ENCODE measurements around the gene MACROD2. TPM values are rescaled to one million over a fixed set of nuclear protein-coding genes. Genes with fewer than 3 reads are reported as not detected.

The MACROD2 gene
- polyA plus RNA-seq, 1 donor (not counting 4 experiments of a cell fraction or from before 2014, with no cell fraction given): 0.71 TPM

DNA sequence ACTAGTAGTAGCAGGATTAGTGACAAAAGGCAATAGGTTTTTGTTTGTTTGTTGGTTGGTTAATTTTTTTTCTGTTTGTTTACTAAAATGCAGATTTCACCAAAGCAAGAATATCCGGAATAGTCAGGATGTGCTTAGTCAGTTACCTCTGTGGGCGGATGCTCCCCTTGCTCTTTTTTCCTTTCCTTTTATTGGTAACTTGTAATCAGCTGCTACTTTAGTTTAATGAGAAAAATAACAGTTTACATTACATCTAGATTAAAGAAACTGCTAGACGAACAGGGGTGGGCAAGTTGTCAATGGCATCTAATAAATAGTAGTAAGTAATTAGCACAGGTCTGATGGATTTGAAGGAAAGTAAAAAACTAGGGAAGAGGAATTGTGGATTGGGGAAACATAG, 989.0 kb downstream of the MACROD2 start:
- dilution Hi-C loops (cut with MboI; ENCODE audit: extremely low pct_ligation_motif_present, low sequenced_read_pairs): no loop called here
- H3K9me1 ChIP-seq (ENCODE audit: control insufficient read depth, extremely low read depth, insufficient read depth, low read length): no peaks in the 10 kb centered on the region
- no peak overlapping the region for H2AFZ ChIP-seq (ENCODE audit: control insufficient read depth, low read length)
- no peaks in the 10 kb centered on the region for H4K20me1 ChIP-seq (ENCODE audit: control insufficient read depth, extremely low read depth, insufficient read depth, low read length)
- H3K4me2 ChIP-seq (ENCODE audit: control insufficient read depth, extremely low read depth, insufficient read depth, low read depth, low read length): no peak overlapping the region
- peaks cover 4% of the 10 kb centered on the region for H3K9me3 ChIP-seq (ENCODE audit: control insufficient read depth, low read depth, low read length)
- no peaks in the 10 kb centered on the region for H3K36me3 ChIP-seq (ENCODE audit: control insufficient read depth in 2 of 2, extremely low read depth in 1 of 2, insufficient read depth in 2 of 2, low read length in 2 of 2)
- DNase-seq (ENCODE audit: low read depth, low spot score): no peak
- no peaks in the 10 kb centered on the region for H3K4me1 ChIP-seq (ENCODE audit: control insufficient read depth, extremely low read depth, insufficient read depth, low read length)
- H3K27ac ChIP-seq (ENCODE audit: control insufficient read depth, insufficient read depth, low read length): no peak overlapping the region
- H3K79me2 ChIP-seq (ENCODE audit: control insufficient read depth, insufficient read depth, low read length): no peaks in the 10 kb centered on the region
- no peaks in the 10 kb centered on the region for H3K27me3 ChIP-seq (ENCODE audit: control insufficient read depth, extremely low read depth, insufficient read depth, low read length)
- H3K4me3 ChIP-seq (ENCODE audit: control insufficient read depth in 2 of 3, extremely low read depth in 1 of 3, insufficient read depth in 2 of 3, low read depth in 1 of 3, low read length in 3 of 3): no peak overlapping the region
- TF ChIP-seq EZH2 (IDR thresholded peaks at IDR 0.05; ENCODE audit: low read length) (no peak), CTCF (optimal IDR thresholded peaks at IDR 0.05 in 1 of 3, IDR thresholded peaks at IDR 0.05 in 1 of 3, conservative IDR thresholded peaks at IDR 0.05 in 1 of 3; ENCODE audit: extremely low read depth in 1 of 3, insufficient read depth in 2 of 3, low read length in 3 of 3) (no peak)
- H3K9ac ChIP-seq (ENCODE audit: control insufficient read depth, extremely low read depth, insufficient read depth, low read length): no peak overlapping the region
- no peak for FAIRE-seq

DNA sequence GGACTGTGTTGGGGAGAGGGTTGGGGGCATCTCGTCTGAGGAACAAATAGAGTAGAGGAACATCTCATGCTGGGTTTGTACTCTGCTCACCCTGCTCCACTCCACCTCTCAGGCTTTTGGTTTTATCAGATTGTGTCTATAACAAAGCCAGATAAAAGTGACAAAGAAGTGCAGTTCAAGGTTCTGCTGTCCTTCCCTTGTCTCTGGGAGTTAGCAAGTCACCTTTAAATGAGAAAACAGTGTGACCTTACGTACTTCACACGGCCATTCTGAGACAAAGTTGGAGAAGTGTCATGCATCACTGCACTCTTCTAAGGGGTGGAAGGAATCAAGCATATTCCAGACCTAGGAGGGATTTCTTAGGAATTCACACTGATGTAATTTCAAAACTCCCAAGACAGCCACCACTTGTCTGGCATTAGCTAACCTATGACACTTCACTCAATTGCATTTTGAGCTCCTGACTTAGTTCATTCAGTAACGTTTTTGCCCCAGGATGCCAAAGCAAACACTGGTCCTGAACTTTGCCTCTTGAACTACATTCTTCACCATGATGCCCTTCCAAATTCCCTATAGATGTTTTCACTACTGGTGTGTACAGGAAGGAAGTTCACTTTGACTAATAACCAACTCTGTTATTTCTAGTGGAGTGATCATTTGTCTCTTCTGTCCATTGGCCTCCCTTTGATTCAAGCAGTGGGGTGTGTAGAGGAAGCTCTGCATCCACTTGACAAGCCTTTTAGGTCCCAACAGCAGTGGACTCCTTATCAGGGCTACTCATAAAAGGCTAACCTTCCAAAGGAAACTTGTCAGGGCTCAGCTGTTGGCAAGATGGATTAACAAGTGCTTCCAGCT, 989.7 kb downstream of the MACROD2 start:
- FAIRE-seq (no peak), DNase-seq (ENCODE audit: low read depth, low spot score) (no peak)
- Histone ChIP-seq H3K9me3 (ENCODE audit: control insufficient read depth, low read depth, low read length) (peaks cover 4% of the 10 kb centered on the region), H3K9me1 (ENCODE audit: control insufficient read depth, extremely low read depth, insufficient read depth, low read length) (no peaks in the 10 kb centered on the region), H3K79me2 (ENCODE audit: control insufficient read depth, insufficient read depth, low read length) (no peaks in the 10 kb centered on the region), H3K27ac (ENCODE audit: control insufficient read depth, insufficient read depth, low read length) (no peak overlapping the region), H3K27me3 (ENCODE audit: control insufficient read depth, extremely low read depth, insufficient read depth, low read length) (no peaks in the 10 kb centered on the region), H3K9ac (ENCODE audit: control insufficient read depth, extremely low read depth, insufficient read depth, low read length) (no peak overlapping the region), H3K36me3 (ENCODE audit: control insufficient read depth in 2 of 2, extremely low read depth in 1 of 2, insufficient read depth in 2 of 2, low read length in 2 of 2) (no peaks in the 10 kb centered on the region), H2AFZ (ENCODE audit: control insufficient read depth, low read length) (no peak overlapping the region), H3K4me2 (ENCODE audit: control insufficient read depth, extremely low read depth, insufficient read depth, low read depth, low read length) (no peak overlapping the region), H3K4me3 (ENCODE audit: control insufficient read depth in 2 of 3, extremely low read depth in 1 of 3, insufficient read depth in 2 of 3, low read depth in 1 of 3, low read length in 3 of 3) (no peak overlapping the region), H3K4me1 (ENCODE audit: control insufficient read depth, extremely low read depth, insufficient read depth, low read length) (no peaks in the 10 kb centered on the region), H4K20me1 (ENCODE audit: control insufficient read depth, extremely low read depth, insufficient read depth, low read length) (no peaks in the 10 kb centered on the region)
- dilution Hi-C loops (cut with MboI; ENCODE audit: extremely low pct_ligation_motif_present, low sequenced_read_pairs): no loop called here
- no peak for TF ChIP-seq CTCF (optimal IDR thresholded peaks at IDR 0.05 in 1 of 3, IDR thresholded peaks at IDR 0.05 in 1 of 3, conservative IDR thresholded peaks at IDR 0.05 in 1 of 3; ENCODE audit: extremely low read depth in 1 of 3, insufficient read depth in 2 of 3, low read length in 3 of 3)
